ENCODE measurements around the gene CTNNA2.

DNA sequence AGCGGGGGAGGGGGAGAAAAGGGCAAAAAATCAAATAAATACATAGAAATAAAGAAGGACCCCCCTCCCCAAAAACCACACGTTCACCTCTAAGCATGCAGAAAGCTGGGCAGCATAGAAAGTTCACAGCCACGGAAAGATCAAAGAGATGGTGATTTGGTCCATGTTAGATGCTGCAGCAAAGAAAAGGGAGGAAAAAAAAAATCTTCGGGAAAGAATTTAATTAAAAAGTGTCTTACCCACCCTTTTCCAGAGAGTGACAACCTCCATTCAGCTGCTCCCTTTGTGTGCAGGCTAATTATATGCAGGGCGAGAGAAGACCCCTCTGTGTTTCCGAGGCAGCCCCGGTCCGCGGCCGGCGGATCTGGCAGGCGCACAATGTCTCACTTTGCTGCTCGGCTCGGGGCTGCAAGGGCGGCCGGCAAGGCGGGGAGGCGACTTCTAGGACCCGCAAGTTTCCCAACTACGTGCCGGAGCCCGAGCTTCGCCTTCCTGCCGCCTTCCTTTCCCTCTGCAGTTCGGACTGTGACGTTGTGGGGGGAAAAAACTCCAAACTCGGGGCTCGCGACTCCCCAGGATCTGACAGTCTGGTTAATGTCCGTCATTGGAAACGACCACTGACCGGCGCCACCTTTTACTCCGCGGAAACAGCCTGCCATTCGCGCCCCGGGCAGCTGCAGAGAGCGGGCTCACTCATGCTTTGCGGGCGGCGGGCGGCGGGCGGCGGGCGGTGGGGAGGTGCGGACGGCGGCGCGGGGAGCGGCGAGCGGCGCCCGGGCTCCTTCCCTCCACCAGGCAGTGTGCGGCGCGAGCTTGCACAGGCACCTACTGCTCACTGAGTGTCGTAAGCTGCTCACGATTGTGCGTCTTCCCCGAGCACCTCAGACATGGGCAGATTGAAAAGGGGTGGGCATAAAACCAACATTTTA, 791.3 kb downstream of the CTNNA2 start, which contains the start of gene LRRTM1:
- no peak for TF ChIP-seq POLR2A (IDR thresholded peaks at IDR 0.05)
- no peak for TF ChIP-seq CTCF (IDR thresholded peaks at IDR 0.05)

All from uterus (tissue), 2 donors.